GM19351 (cell line): ENCODE measurements around the gene NOX5.

ENCODE experiments used
- ATAC-seq: cut with Tn5 transposase; IDR thresholded peaks from one replicate; pipeline ENCODE4 v1.9.1; 2021; ENCODE audit warnings: mild to moderate bottlenecking, moderate library complexity; ENCODE audit not compliant: unreplicated experiment

Gene NOX5

GRCh38 chr15:68990231-68990991, 24.1 kb upstream of the NOX5 start:
- no peak for ATAC-seq

- no peak for ATAC-seq
These were observed 23.4 kb upstream of the NOX5 start for GRCh38 chr15:68990992-68991500.

- no peak for ATAC-seq
These were observed 22.8 kb upstream of the NOX5 start for GRCh38 chr15:68991723-68992122.

GRCh38 chr15:68992696-68993095, 21.8 kb upstream of the NOX5 start:
- no peak for ATAC-seq

GRCh38 chr15:68993276-68993675, 21.2 kb upstream of the NOX5 start:
- no peak for ATAC-seq

GRCh38 chr15:68994149-68994548, 20.3 kb upstream of the NOX5 start:
- no peak for ATAC-seq

- no peak for ATAC-seq
These were observed 19.3 kb upstream of the NOX5 start for GRCh38 chr15:68994981-68995761.

GRCh38 chr15:68997050-68997449, 17.4 kb upstream of the NOX5 start:
- no peak for ATAC-seq

GRCh38 chr15:68997930-68998777, 16.3 kb upstream of the NOX5 start:
- no peak for ATAC-seq

GRCh38 chr15:68999091-68999490, 15.4 kb upstream of the NOX5 start:
- no peak for ATAC-seq

- ATAC-seq: no peak
These were observed 14.4 kb upstream of the NOX5 start for GRCh38 chr15:69000091-69000490.

GRCh38 chr15:69000725-69001503, 13.6 kb upstream of the NOX5 start:
- ATAC-seq: no peak

GRCh38 chr15:69002783-69003182, 11.7 kb upstream of the NOX5 start:
- ATAC-seq: no peak

GRCh38 chr15:69004011-69004410, 10.5 kb upstream of the NOX5 start:
- ATAC-seq: no peak

GRCh38 chr15:69008056-69008455, 6.4 kb upstream of the NOX5 start:
- ATAC-seq: no peak

- no peak for ATAC-seq
These were observed 5.2 kb upstream of the NOX5 start for GRCh38 chr15:69009341-69009740.

- no peak for ATAC-seq
These were observed 2.9 kb upstream of the NOX5 start for GRCh38 chr15:69011641-69012040.

GRCh38 chr15:69012761-69013364, 1.6 kb upstream of the NOX5 start:
- ATAC-seq: no peak

GRCh38 chr15:69013726-69014406, 629 bp upstream of the NOX5 start:
- ATAC-seq: no peak
